Measurements from ENCODE around the gene PCAT6.
"Not testable (repeated sequence)": the region's sequence is repeated elsewhere in the genome, so short reads cannot be mapped to it uniquely, and the experiment has no call there.

Gene PCAT6

GRCh38 chr1:202810615-202811295, at the start of gene PCAT6:
Gene PCAT6, plus strand, starts transcription at chr1:202810954.
- Mint-ChIP-seq H3K27ac (peak within 1 kb of the TSS; percentile 90), H3K4me1 (peaks cover 36% of the 10 kb centered on the region), H3K36me3 (peaks cover 2% of the 10 kb centered on the region), H3K4me3 (peak within 1 kb of the TSS; percentile 86), H3K9me3 (no peaks in the 10 kb centered on the region), H3K27me3 (no peaks in the 10 kb centered on the region)

- H3K27me3 Mint-ChIP-seq = no peaks in the 10 kb centered on the region
- H3K4me3 Mint-ChIP-seq = no peak overlapping the region
- H3K4me1 Mint-ChIP-seq = no peaks in the 10 kb centered on the region
- peaks cover 17% of the 10 kb centered on the region for H3K36me3 Mint-ChIP-seq
- H3K27ac Mint-ChIP-seq = peak overlapping the region; percentile 47
- no peaks in the 10 kb centered on the region for H3K9me3 Mint-ChIP-seq
Observed at GRCh38 chr1:202762019-202762418, 48.7 kb upstream of the PCAT6 start.

- peaks cover 12% of the 10 kb centered on the region for H3K36me3 Mint-ChIP-seq
- H3K9me3 Mint-ChIP-seq = no peaks in the 10 kb centered on the region
- no peaks in the 10 kb centered on the region for H3K27me3 Mint-ChIP-seq
- no peaks in the 10 kb centered on the region for H3K4me1 Mint-ChIP-seq
- H3K4me3 Mint-ChIP-seq = no peak overlapping the region
- H3K27ac Mint-ChIP-seq = no peak overlapping the region
Observed at GRCh38 chr1:202765721-202766120, 45.0 kb upstream of the PCAT6 start.

- Mint-ChIP-seq H3K36me3 (peaks cover 7% of the 10 kb centered on the region), H3K27ac (no peak overlapping the region), H3K27me3 (no peaks in the 10 kb centered on the region), H3K9me3 (no peaks in the 10 kb centered on the region), H3K4me3 (no peak overlapping the region), H3K4me1 (no peaks in the 10 kb centered on the region)
Observed at GRCh38 chr1:202770135-202770534, 40.6 kb upstream of the PCAT6 start.

- H3K4me1 Mint-ChIP-seq = peaks cover 45% of the 10 kb centered on the region
- H3K9me3 Mint-ChIP-seq = no peaks in the 10 kb centered on the region
- no peaks in the 10 kb centered on the region for H3K27me3 Mint-ChIP-seq
- no peak overlapping the region for H3K27ac Mint-ChIP-seq
- H3K4me3 Mint-ChIP-seq = no peak overlapping the region
- peaks cover 4% of the 10 kb centered on the region for H3K36me3 Mint-ChIP-seq
Observed at GRCh38 chr1:202781180-202781579, 29.6 kb upstream of the PCAT6 start.

- H3K27ac Mint-ChIP-seq = no peak overlapping the region
- peaks cover 2% of the 10 kb centered on the region for H3K36me3 Mint-ChIP-seq
- H3K4me3 Mint-ChIP-seq = no peak overlapping the region
- no peaks in the 10 kb centered on the region for H3K9me3 Mint-ChIP-seq
- H3K4me1 Mint-ChIP-seq = peaks cover 52% of the 10 kb centered on the region
- no peaks in the 10 kb centered on the region for H3K27me3 Mint-ChIP-seq
Observed at GRCh38 chr1:202786804-202787203, 23.9 kb upstream of the PCAT6 start.

GRCh38 chr1:202788800-202789199, 22.0 kb upstream of the PCAT6 start:
- Mint-ChIP-seq H3K4me1 (peaks cover 49% of the 10 kb centered on the region), H3K9me3 (no peaks in the 10 kb centered on the region), H3K27ac (peak overlapping the region; percentile 59), H3K36me3 (peaks cover 2% of the 10 kb centered on the region), H3K4me3 (no peak overlapping the region), H3K27me3 (no peaks in the 10 kb centered on the region)

GRCh38 chr1:202791077-202791747, 19.5 kb upstream of the PCAT6 start:
- no peak overlapping the region for H3K4me3 Mint-ChIP-seq
- H3K27ac Mint-ChIP-seq = no peak overlapping the region
- peaks cover 2% of the 10 kb centered on the region for H3K36me3 Mint-ChIP-seq
- H3K9me3 Mint-ChIP-seq = no peaks in the 10 kb centered on the region
- no peaks in the 10 kb centered on the region for H3K27me3 Mint-ChIP-seq
- peaks cover 44% of the 10 kb centered on the region for H3K4me1 Mint-ChIP-seq

- Mint-ChIP-seq H3K9me3 (no peaks in the 10 kb centered on the region), H3K27ac (no peak overlapping the region), H3K27me3 (no peaks in the 10 kb centered on the region), H3K4me1 (peaks cover 51% of the 10 kb centered on the region), H3K36me3 (no peaks in the 10 kb centered on the region), H3K4me3 (no peak overlapping the region)
Observed at GRCh38 chr1:202794051-202794740, 16.6 kb upstream of the PCAT6 start.

GRCh38 chr1:202794931-202795330, 15.8 kb upstream of the PCAT6 start:
- peaks cover 45% of the 10 kb centered on the region for H3K4me1 Mint-ChIP-seq
- H3K36me3 Mint-ChIP-seq, H3K27me3 Mint-ChIP-seq, H3K27ac Mint-ChIP-seq, H3K4me3 Mint-ChIP-seq, H3K9me3 Mint-ChIP-seq: not testable (repeated sequence)

- H3K27ac Mint-ChIP-seq = no peak overlapping the region
Observed at GRCh38 chr1:202796670-202797069, 14.1 kb upstream of the PCAT6 start.

GRCh38 chr1:202798260-202798659, 12.5 kb upstream of the PCAT6 start:
- H3K36me3 Mint-ChIP-seq = peaks cover 5% of the 10 kb centered on the region
- no peaks in the 10 kb centered on the region for H3K27me3 Mint-ChIP-seq
- no peaks in the 10 kb centered on the region for H3K9me3 Mint-ChIP-seq
- H3K4me1 Mint-ChIP-seq = peaks cover 52% of the 10 kb centered on the region
- no peak overlapping the region for H3K4me3 Mint-ChIP-seq
- no peak overlapping the region for H3K27ac Mint-ChIP-seq

More at GRCh38 chr1:202796670-202797069, 14.1 kb upstream of the PCAT6 start:
- Mint-ChIP-seq H3K27me3 (no peaks in the 10 kb centered on the region), H3K9me3 (no peaks in the 10 kb centered on the region), H3K36me3 (peaks cover 5% of the 10 kb centered on the region), H3K4me3 (no peak overlapping the region), H3K4me1 (peaks cover 46% of the 10 kb centered on the region)

GRCh38 chr1:202798792-202799331, 11.9 kb upstream of the PCAT6 start:
- H3K27ac Mint-ChIP-seq = no peak overlapping the region
- H3K36me3 Mint-ChIP-seq = peaks cover 5% of the 10 kb centered on the region
- no peaks in the 10 kb centered on the region for H3K27me3 Mint-ChIP-seq
- H3K4me1 Mint-ChIP-seq = peaks cover 58% of the 10 kb centered on the region
- no peak overlapping the region for H3K4me3 Mint-ChIP-seq
- no peaks in the 10 kb centered on the region for H3K9me3 Mint-ChIP-seq

- Mint-ChIP-seq H3K9me3 (no peaks in the 10 kb centered on the region), H3K36me3 (peaks cover 5% of the 10 kb centered on the region), H3K4me1 (peaks cover 67% of the 10 kb centered on the region), H3K27ac (peak overlapping the region; percentile 55), H3K4me3 (peak overlapping the region; percentile 47), H3K27me3 (no peaks in the 10 kb centered on the region)
Observed at GRCh38 chr1:202800742-202801141, 10.0 kb upstream of the PCAT6 start.

- no peaks in the 10 kb centered on the region for H3K9me3 Mint-ChIP-seq
- no peak overlapping the region for H3K27ac Mint-ChIP-seq
- H3K27me3 Mint-ChIP-seq = no peaks in the 10 kb centered on the region
- peaks cover 5% of the 10 kb centered on the region for H3K36me3 Mint-ChIP-seq
- no peak overlapping the region for H3K4me3 Mint-ChIP-seq
- peaks cover 68% of the 10 kb centered on the region for H3K4me1 Mint-ChIP-seq
Observed at GRCh38 chr1:202801175-202801574, 9.6 kb upstream of the PCAT6 start.

- Mint-ChIP-seq H3K9me3 (no peaks in the 10 kb centered on the region), H3K27ac (no peak overlapping the region), H3K4me1 (peaks cover 65% of the 10 kb centered on the region), H3K27me3 (no peaks in the 10 kb centered on the region), H3K36me3 (peaks cover 7% of the 10 kb centered on the region), H3K4me3 (no peak overlapping the region)
Observed at GRCh38 chr1:202802034-202802433, 8.7 kb upstream of the PCAT6 start.
